ENCODE measurements around the gene DLG3. TPM values are rescaled to one million over a fixed set of nuclear protein-coding genes. Genes with fewer than 3 reads are reported as not detected.
A peak's percentile ranks its signal among the peaks of the same experiment; 100 is the strongest.
"Not testable (repeated sequence)": the region's sequence is repeated elsewhere in the genome, so short reads cannot be mapped to it uniquely, and the experiment has no call there.

DLG3 gene
- polyA plus RNA-seq, 10 donors, result 5.6 to 11.2 (median 6.9) TPM

GRCh38 chrX:70509078-70509477 is 64.4 kb downstream of the DLG3 start:
- no peak for DNase-seq

- not testable (repeated sequence) for DNase-seq
These were observed 70.6 kb downstream of the DLG3 start for GRCh38 chrX:70515270-70515669.

- DNase-seq, result not testable (repeated sequence)
These were observed 71.1 kb downstream of the DLG3 start for GRCh38 chrX:70515692-70516091.

DNA sequence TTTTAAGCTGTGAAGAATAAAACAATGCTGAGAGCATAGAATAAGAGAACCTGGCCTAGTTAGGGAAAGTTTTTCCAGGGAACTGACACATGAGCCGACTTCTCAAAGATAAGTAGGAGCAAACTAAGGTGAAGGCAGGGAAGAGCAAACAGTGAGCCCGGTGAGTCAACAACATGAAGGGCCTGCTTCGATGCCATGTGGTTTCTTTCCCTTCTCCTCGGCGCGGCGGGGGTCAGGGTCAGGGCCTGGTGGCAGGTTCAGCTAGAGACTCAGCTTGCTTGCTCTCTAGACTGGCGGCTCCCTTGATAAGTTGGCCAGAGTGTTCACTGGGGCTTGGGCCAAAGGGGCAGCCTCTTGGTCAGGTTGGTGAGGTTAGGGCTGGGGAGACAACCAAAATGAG is 81.1 kb downstream of the DLG3 start:
- DNase-seq, result no peak

DNA sequence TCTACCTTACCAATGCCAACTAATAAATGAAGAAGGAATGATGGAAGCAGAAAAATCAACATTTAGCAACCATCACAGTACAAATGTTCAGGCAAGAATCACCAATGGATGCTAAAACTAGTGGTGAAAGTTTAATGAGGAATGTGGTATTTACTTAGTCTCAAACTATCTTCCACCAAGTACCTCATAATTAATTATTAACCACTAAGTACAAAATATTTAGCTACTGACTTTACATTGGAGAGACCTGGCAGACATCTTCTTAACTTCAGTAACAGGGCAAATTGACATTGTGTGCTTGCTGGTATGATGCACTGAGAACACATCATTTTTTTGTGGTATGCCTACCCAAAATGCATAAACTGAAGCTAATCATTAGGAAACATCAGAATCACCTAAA is 82.4 kb downstream of the DLG3 start:
- DNase-seq, result no peak

- no peak for DNase-seq
These were observed 83.1 kb downstream of the DLG3 start for GRCh38 chrX:70527610-70528345.

GRCh38 chrX:70535198-70535597 is 90.6 kb downstream of the DLG3 start:
- DNase-seq, result no peak

DNA sequence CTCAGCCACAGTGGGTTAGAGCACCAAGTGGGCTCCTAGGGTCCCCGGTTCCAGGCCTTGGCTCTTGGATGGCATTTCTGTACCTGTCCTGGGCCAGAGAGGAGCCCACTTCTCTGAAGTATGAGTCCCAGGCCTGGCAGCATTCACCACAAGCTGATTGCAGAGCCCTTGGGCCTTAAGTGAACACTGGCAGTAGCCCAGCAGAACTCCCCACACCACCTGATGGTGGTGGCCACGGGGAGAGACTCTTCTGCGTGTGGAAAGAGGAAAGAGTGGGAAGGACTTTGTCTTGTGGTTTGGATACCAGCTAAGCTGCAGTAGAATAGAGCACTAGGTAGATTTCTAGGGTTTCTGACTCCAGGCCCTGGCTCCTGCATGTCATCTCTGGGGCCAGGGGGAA is 104.8 kb downstream of the DLG3 start:
- no peak for DNase-seq

DNA sequence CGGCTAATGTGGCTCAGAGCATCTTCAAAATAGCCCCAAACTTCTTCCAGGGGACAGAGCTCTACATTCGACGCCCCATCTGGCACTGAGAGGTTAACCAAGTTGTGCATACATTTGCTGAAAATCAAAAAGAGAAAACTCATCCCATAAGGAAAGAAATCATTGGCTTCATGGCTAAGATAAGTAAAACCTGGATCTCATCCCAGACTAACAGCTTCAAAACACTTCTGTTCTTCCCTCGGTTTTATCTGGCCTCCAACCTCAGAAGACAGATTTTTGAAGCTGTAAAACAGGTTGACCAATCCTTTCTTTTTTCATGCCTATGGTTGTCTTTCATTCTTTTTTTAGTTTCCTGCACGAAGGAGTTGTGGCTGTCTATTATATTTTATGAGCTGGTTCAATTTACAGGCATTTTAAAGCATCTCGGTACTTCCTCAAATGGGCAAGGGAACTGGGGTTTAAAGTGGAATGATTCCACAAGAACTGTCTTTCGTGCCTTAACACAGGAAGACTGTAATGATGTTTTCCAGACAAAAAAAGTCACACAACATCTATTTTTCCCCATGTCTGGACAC is 107.6 kb downstream of the DLG3 start:
- peak in 1 of 3 donors; percentile 3 for DNase-seq

DNA sequence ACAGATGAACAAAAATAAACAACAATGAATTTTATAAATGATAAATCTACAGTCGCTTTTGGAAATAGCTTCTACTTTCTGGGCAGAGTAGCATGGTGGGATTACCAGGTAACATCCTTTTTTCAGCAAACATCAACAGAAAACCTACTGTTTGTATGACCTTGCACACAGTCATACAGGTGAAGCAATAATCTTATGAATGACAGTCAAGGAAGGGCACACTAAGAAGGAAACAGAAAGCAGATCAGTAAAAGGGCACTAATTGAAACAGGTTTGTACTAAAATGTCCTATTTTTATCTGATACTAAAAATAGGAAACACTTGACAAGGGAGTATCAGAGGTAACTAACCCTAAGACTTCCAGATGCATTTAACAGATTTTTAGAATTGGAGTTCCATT is 108.9 kb downstream of the DLG3 start:
- DNase-seq, result no peak

DNA sequence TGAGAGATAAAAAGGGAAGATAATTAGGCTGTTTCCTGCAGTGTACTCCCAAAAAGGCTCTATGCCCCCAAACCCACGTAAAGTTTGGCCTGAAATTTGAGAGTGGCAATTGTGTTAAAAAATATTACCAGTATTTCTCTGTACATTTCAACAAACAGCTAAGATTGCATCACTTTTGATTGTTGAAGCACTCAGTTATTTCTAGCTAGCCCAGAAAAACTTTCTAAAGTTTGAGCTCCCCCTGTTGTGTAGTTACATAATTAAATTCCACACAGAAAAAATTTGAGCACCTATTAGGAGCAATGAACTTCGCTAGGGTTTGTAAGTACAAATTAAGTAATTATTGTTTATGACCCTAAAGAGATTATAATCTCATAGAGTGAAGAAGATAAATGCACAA is 109.4 kb downstream of the DLG3 start:
- DNase-seq, result peak in 2 of 3 donors; percentile 3 to 13

DNA sequence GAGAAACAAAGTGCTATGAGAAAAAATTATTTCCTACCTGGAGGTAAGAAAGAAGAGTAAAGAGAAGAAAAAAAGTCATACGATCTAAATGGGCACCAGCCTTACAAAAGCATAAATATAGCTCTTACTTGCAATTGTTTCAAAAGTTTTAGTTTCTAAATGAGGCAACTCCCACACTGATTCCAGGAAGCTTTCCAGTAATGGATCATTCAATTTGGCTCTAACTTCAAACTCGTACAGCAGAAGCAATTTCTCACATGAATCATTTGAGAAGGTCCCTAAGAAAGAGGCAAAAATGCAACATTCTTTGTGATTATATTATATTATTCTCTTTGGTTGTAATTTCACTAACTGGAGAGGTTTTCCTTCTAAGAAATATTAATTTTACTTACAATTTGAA is 109.9 kb downstream of the DLG3 start:
- DNase-seq, result peak in 2 of 3 donors; percentile 1 to 3

- no peak for DNase-seq
These were observed 110.3 kb downstream of the DLG3 start for GRCh38 chrX:70554948-70555347.

Other genes starting within 250 kb of the DLG3 start
- gene AWAT1, start 210.2 kb upstream of the DLG3 start, polyA plus RNA-seq (ENCODE audit: insufficient read length in 10 of 10), result not detected
- gene P2RY4, start 184.6 kb upstream of the DLG3 start, polyA plus RNA-seq (ENCODE audit: insufficient read length in 10 of 10), result under 1 TPM in 7 of 10 donors, not detected in 3; 0.13 to 0.33 (median 0.21) TPM
- under 1 TPM in 8 of 10 donors, not detected in 2; 0.09 to 0.62 (median 0.40) TPM for gene ARR3, start 176.5 kb upstream of the DLG3 start, polyA plus RNA-seq (ENCODE audit: insufficient read length in 10 of 10)
- gene RAB41, start 162.7 kb upstream of the DLG3 start, polyA plus RNA-seq (ENCODE audit: insufficient read length in 10 of 10), result under 1 TPM; 0.30 to 0.83 (median 0.42) TPM
- gene PDZD11, start 154.9 kb upstream of the DLG3 start, polyA plus RNA-seq (ENCODE audit: insufficient read length in 10 of 10), result 10 to 100 TPM; 33.1 to 44.3 (median 39.6) TPM
- 10 to 100 TPM in 1 of 10 donors, 1 to 10 TPM in 9; 5.2 to 13.3 (median 7.9) TPM for gene KIF4A, start 154.7 kb upstream of the DLG3 start, polyA plus RNA-seq (ENCODE audit: insufficient read length in 10 of 10)
- gene GDPD2, start 21.5 kb upstream of the DLG3 start, polyA plus RNA-seq (ENCODE audit: insufficient read length in 10 of 10), result under 1 TPM; 0.39 to 0.88 (median 0.47) TPM

Data from muscle of back (tissue), 11 donors.